ENCODE results near the gene PCDH9.

GRCh38 chr13:67080351-67080750, 149.8 kb downstream of the PCDH9 start:
- TF ChIP-seq CTCF (IDR thresholded peaks at IDR 0.05; ENCODE audit: low read depth, low read length) (no peak), EZH2phosphoT487 (IDR thresholded peaks at IDR 0.05; ENCODE audit: low read depth) (no peak)

Data from OCI-LY3 (cell line).